Caco-2 (cell line): Measurements from ENCODE around the gene OR2A25. TPM values are rescaled to one million over a fixed set of nuclear protein-coding genes. Genes with fewer than 3 reads are reported as not detected.

Experiments
- BruUV-seq: library from RNA; stranded (reverse); fragments of 400-500 nt; replicated peaks from 2 replicates; lab custom pipeline; 2021; lab: Mats Ljungman, UMichigan
- CTCF ChIA-PET: fragments of 300-600 bp; sonication (Branson Sonifier 250); formaldehyde crosslinking; loops from one replicate; lab custom pipeline; 2022; ENCODE audit warnings: antibody characterized with exemption; lab: Charles Lee
- POLR2A ChIA-PET: fragments of 300-600 bp; sonication (Branson Sonifier 250); formaldehyde crosslinking; loops from one replicate; lab custom pipeline; 2022; ENCODE audit warnings: antibody characterized with exemption; lab: Charles Lee
- DNase-seq, 2 experiments: peaks; one replicate each; pipeline versions ENCODE4 v3.0.0 to v3.0.0-alpha.2; 2020 to 2022
- H3K27me3 ChIP-seq: replicated peaks from 2 replicates; pipeline ENCODE4 v1.6.0; 2011; ENCODE audit warnings: low read length; ENCODE audit not compliant: control insufficient read depth, insufficient read depth
- H3K36me3 ChIP-seq: 2 replicates; pipeline ENCODE4 v1.5.1; 2011; ENCODE audit warnings: low read length; ENCODE audit not compliant: control insufficient read depth, insufficient read depth
- H3K4me1 ChIP-seq: fragments of 250-450 bp; sonication (Bioruptor Pico); 2 replicates; pipeline ENCODE4 v1.5.1; 2020; ENCODE audit warnings: mild to moderate bottlenecking
- H3K4me3 ChIP-seq: 2 replicates; pipeline ENCODE4 v1.5.1; 2011; ENCODE audit warnings: low read depth, mild to moderate bottlenecking, control low read depth, low read length
- H3K9me3 ChIP-seq: fragments of 250-450 bp; sonication (Bioruptor Pico); 2 replicates; pipeline ENCODE4 v1.5.1; 2020; ENCODE audit warnings: mild to moderate bottlenecking, moderate library complexity
- H3K27ac Mint-ChIP-seq: one replicate; pipeline ENCODE4 v1.8.0; 2022; ENCODE audit warnings: mixed read lengths; ENCODE audit not compliant: unreplicated experiment
- H3K27me3 Mint-ChIP-seq: one replicate; pipeline ENCODE4 v1.8.0; 2022; ENCODE audit warnings: mixed read lengths; ENCODE audit not compliant: insufficient read depth, unreplicated experiment
- H3K36me3 Mint-ChIP-seq: one replicate; pipeline ENCODE4 v1.8.0; 2022; ENCODE audit warnings: mild to moderate bottlenecking, mixed read lengths; ENCODE audit not compliant: insufficient read depth, unreplicated experiment
- H3K4me1 Mint-ChIP-seq: one replicate; pipeline ENCODE4 v1.8.0; 2022; ENCODE audit warnings: low read depth, mixed read lengths; ENCODE audit not compliant: unreplicated experiment
- H3K4me3 Mint-ChIP-seq: one replicate; pipeline ENCODE4 v1.8.0; 2022; ENCODE audit warnings: mild to moderate bottlenecking, moderate library complexity, mixed read lengths; ENCODE audit not compliant: unreplicated experiment
- H3K9me3 Mint-ChIP-seq: one replicate; pipeline ENCODE4 v1.8.0; 2022; ENCODE audit warnings: mixed read lengths; ENCODE audit not compliant: unreplicated experiment
- intact Hi-C: fragments of 100-400 bp; cut with micrococcal nuclease; formaldehyde crosslinking; loops from one replicate; pipeline ENCODE4 v1.10.0; 2022; ENCODE audit not compliant: unreplicated experiment
- total RNA-seq: library from RNA; stranded (reverse); gene quantifications from 2 replicates; pipeline ENCODE4 v1.2.3, GENCODE V29; 2022
- TF ChIP-seq, protein P1 (sequence below), 2 experiments: fragments of 200-600 bp in 1 of 2; IDR thresholded peaks; 1 replicate in 1 of 2; 2 replicates in 1 of 2; pipeline versions ENCODE4 v1.5.1 to v1.8.0; 2011 to 2022; ENCODE audit warnings: antibody characterized with exemption in 1 of 2, control low read depth in 1 of 2, inconsistent platforms in 1 of 2, low read depth in 1 of 2, low read length in 1 of 2, mild to moderate bottlenecking in 1 of 2, moderate library complexity in 1 of 2; ENCODE audit not compliant: insufficient read depth in 1 of 2, severe bottlenecking in 1 of 2, unreplicated experiment in 1 of 2

Gene OR2A25
- total RNA-seq, 1 experiment from 2014 or later: not detected

DNA sequence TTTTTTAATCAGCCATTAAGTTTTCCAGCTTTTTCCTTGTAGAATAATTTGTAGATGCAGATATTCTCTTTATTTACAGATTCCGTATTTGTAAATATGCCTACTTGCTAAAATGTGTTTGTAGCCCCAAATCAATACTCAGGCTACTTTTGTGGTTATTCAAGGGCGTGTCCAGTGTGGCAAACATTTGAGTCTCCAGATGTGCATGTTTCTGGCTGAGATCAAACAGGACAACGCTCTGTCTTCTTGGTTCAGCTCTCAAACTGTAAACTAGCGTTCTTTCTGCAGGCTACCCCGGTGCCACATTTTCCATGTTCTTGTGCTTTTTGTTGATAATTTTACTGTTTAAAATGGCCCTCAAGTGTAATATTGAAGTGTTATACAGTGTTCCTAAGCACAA lies 37.1 kb upstream of the OR2A25 start:
- Mint-ChIP-seq H3K4me3 (no peak overlapping the region), H3K36me3 (no peaks in the 10 kb centered on the region), H3K9me3 (no peaks in the 10 kb centered on the region), H3K27ac (no peak overlapping the region), H3K4me1 (peaks cover 27% of the 10 kb centered on the region), H3K27me3 (no peaks in the 10 kb centered on the region)
- POLR2A ChIA-PET: no interaction called here
- Histone ChIP-seq H3K9me3 (no peaks in the 10 kb centered on the region), H3K27me3 (no peaks in the 10 kb centered on the region), H3K4me1 (peaks cover 32% of the 10 kb centered on the region), H3K36me3 (no peaks in the 10 kb centered on the region), H3K4me3 (no peak overlapping the region)
- no peak for DNase-seq
- TF ChIP-seq, protein P1, sequence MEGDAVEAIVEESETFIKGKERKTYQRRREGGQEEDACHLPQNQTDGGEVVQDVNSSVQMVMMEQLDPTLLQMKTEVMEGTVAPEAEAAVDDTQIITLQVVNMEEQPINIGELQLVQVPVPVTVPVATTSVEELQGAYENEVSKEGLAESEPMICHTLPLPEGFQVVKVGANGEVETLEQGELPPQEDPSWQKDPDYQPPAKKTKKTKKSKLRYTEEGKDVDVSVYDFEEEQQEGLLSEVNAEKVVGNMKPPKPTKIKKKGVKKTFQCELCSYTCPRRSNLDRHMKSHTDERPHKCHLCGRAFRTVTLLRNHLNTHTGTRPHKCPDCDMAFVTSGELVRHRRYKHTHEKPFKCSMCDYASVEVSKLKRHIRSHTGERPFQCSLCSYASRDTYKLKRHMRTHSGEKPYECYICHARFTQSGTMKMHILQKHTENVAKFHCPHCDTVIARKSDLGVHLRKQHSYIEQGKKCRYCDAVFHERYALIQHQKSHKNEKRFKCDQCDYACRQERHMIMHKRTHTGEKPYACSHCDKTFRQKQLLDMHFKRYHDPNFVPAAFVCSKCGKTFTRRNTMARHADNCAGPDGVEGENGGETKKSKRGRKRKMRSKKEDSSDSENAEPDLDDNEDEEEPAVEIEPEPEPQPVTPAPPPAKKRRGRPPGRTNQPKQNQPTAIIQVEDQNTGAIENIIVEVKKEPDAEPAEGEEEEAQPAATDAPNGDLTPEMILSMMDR (IDR thresholded peaks at IDR 0.05; ENCODE audit: insufficient read depth in 1 of 2, low read depth in 1 of 2, low read length in 1 of 2, severe bottlenecking in 1 of 2, unreplicated experiment in 1 of 2): no peak
- intact Hi-C loops: loop anchor here (2.0 kb wide), 1 partner anchor 26 kb away; no protein-coding TSS in a partner anchor
- CTCF ChIA-PET: interaction anchor here (1.3 kb wide), 1 partner anchor 95 kb away, joined by 4 read pairs; no protein-coding TSS in a partner anchor
- no TSS peak for BruUV-seq

- intact Hi-C loops: loop anchor here (2.0 kb wide), 1 partner anchor 26 kb away; no protein-coding TSS in a partner anchor
- no peaks in the 10 kb centered on the region for H3K27me3 Mint-ChIP-seq
- POLR2A ChIA-PET: no interaction called here
- no peaks in the 10 kb centered on the region for H3K36me3 Mint-ChIP-seq
- TF ChIP-seq, protein P1 (IDR thresholded peaks at IDR 0.05; ENCODE audit: insufficient read depth in 1 of 2, low read depth in 1 of 2, low read length in 1 of 2, severe bottlenecking in 1 of 2, unreplicated experiment in 1 of 2): no peak
- DNase-seq: no peak
- peaks cover 32% of the 10 kb centered on the region for H3K4me1 ChIP-seq
- CTCF ChIA-PET: interaction anchor here (0.6 to 1.3 kb wide), 2 partner anchors 95 to 131 kb away, joined by 4 read pairs; partner anchors contain the start of gene TCAF1
- no peaks in the 10 kb centered on the region for H3K9me3 ChIP-seq
- no peak overlapping the region for H3K27ac Mint-ChIP-seq
- H3K4me3 Mint-ChIP-seq: no peak overlapping the region
- peaks cover 27% of the 10 kb centered on the region for H3K4me1 Mint-ChIP-seq
- H3K9me3 Mint-ChIP-seq: no peaks in the 10 kb centered on the region
- H3K27me3 ChIP-seq: no peaks in the 10 kb centered on the region
- BruUV-seq: no TSS peak
- H3K4me3 ChIP-seq: no peak overlapping the region
- no peaks in the 10 kb centered on the region for H3K36me3 ChIP-seq
Measured at GRCh38 chr7:144032985-144033709, 36.5 kb upstream of the OR2A25 start.

DNA sequence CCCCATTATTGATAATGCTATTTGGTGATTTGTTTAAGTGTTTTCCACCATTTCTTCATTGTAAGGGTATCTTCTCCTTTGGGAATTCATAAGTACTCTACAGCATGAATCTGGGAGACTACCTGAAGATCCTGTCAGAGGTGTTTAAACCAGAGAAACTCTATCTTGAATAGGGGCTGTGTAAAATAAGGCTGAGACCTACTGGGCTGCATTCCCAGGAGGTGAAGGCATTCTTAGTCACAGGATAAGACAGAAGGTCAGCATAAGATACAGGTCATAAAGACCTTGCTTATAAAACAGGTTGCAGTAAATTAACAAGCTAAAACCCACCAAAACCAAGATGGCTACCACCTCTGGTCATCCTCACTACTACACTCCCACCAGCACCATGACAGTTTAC lies 34.2 kb upstream of the OR2A25 start:
- no TSS peak for BruUV-seq
- Mint-ChIP-seq H3K27me3 (no peaks in the 10 kb centered on the region), H3K9me3 (no peaks in the 10 kb centered on the region), H3K4me3 (no peak overlapping the region), H3K4me1 (peaks cover 26% of the 10 kb centered on the region), H3K36me3 (no peaks in the 10 kb centered on the region), H3K27ac (no peak overlapping the region)
- no peaks in the 10 kb centered on the region for H3K9me3 ChIP-seq
- H3K4me1 ChIP-seq: peaks cover 29% of the 10 kb centered on the region
- H3K27me3 ChIP-seq: no peaks in the 10 kb centered on the region
- no peak for DNase-seq
- intact Hi-C loops: no loop called here
- no peaks in the 10 kb centered on the region for H3K36me3 ChIP-seq
- TF ChIP-seq, protein P1 (IDR thresholded peaks at IDR 0.05; ENCODE audit: insufficient read depth in 1 of 2, low read depth in 1 of 2, low read length in 1 of 2, severe bottlenecking in 1 of 2, unreplicated experiment in 1 of 2): no peak
- POLR2A ChIA-PET: no interaction called here
- H3K4me3 ChIP-seq: no peak overlapping the region
- CTCF ChIA-PET: no interaction called here
